Breast epithelium (tissue), 4 donors: ENCODE data around the gene SH2D3C. TPM values are rescaled to one million over a fixed set of nuclear protein-coding genes. Genes with fewer than 3 reads are reported as not detected.

ENCODE experiments used
- DNase-seq, 2 donors: peaks; one replicate each; pipeline ENCODE4 v3.0.0-alpha.2; 2019; ENCODE audit warnings: low spot score in 2 of 2
- H3K27ac ChIP-seq, 2 donors: fragments of 200-600 bp; sonication (generic) in 1 of 2; one replicate each; pipeline ENCODE4 v1.5.1; 2016 to 2019; ENCODE audit warnings: mild to moderate bottlenecking in 1 of 2
- H3K27me3 ChIP-seq, 2 donors: fragments of 200-600 bp; sonication (generic) in 1 of 2; one replicate each; pipeline versions ENCODE4 v1.5.1 to v1.6.0; 2017 to 2019; ENCODE audit warnings: control low read depth in 1 of 2, mild to moderate bottlenecking in 1 of 2
- H3K36me3 ChIP-seq: fragments of 200-600 bp; one replicate; pipeline ENCODE4 v1.5.1; 2019
- H3K4me1 ChIP-seq, 2 donors: fragments of 200-600 bp; sonication (generic); one replicate each; pipeline ENCODE4 v1.5.1; 2016 to 2019; ENCODE audit warnings: control low read depth in 1 of 2
- H3K4me3 ChIP-seq, 3 donors: fragments of 200-600 bp; sonication (generic); 1 replicate in 2 of 3; 2 replicates in 1 of 3; pipeline ENCODE4 v1.5.1; 2016 to 2019; ENCODE audit warnings: mild to moderate bottlenecking in 3 of 3, moderate library complexity in 2 of 3
- H3K9me3 ChIP-seq, 2 donors: fragments of 200-600 bp; sonication (generic) in 1 of 2; one replicate each; pipeline ENCODE4 v1.5.1; 2016 to 2019; ENCODE audit warnings: control low read depth in 1 of 2
- POLR2A ChIP-seq: fragments of 450-650 bp; IDR thresholded peaks from one replicate; pipeline ENCODE4 v1.6.1; 2016; ENCODE audit warnings: antibody characterized with exemption, mild to moderate bottlenecking, moderate library complexity
- POLR2AphosphoS5 ChIP-seq, 3 donors: sonication (generic); formaldehyde crosslinking; IDR thresholded peaks; one replicate each; pipeline ENCODE4 v1.6.1; 2017; ENCODE audit warnings: antibody characterized with exemption in 3 of 3
- intact Hi-C: fragments of 100-400 bp; cut with DNase I; formaldehyde crosslinking; loops from one replicate; pipeline ENCODE4 v1.15.1; 2023; ENCODE audit warnings: low total_unique reads
- total RNA-seq, 3 donors: library from RNA; depleted of rRNA; stranded (reverse); fragments of >200 nt; gene quantifications; one replicate each; pipeline ENCODE4 v1.1.0, GENCODE V29; 2016
- TF ChIP-seq, protein P1 (sequence below), 3 donors: fragments of 450-650 bp; IDR thresholded peaks; one replicate each; pipeline ENCODE4 v1.5.1; 2016 to 2017; ENCODE audit warnings: antibody characterized with exemption in 3 of 3, mild to moderate bottlenecking in 3 of 3, moderate library complexity in 3 of 3

Gene SH2D3C
- total RNA-seq, 3 donors from 2014 or later, result 6.0 to 15.4 (median 6.9) TPM

DNA sequence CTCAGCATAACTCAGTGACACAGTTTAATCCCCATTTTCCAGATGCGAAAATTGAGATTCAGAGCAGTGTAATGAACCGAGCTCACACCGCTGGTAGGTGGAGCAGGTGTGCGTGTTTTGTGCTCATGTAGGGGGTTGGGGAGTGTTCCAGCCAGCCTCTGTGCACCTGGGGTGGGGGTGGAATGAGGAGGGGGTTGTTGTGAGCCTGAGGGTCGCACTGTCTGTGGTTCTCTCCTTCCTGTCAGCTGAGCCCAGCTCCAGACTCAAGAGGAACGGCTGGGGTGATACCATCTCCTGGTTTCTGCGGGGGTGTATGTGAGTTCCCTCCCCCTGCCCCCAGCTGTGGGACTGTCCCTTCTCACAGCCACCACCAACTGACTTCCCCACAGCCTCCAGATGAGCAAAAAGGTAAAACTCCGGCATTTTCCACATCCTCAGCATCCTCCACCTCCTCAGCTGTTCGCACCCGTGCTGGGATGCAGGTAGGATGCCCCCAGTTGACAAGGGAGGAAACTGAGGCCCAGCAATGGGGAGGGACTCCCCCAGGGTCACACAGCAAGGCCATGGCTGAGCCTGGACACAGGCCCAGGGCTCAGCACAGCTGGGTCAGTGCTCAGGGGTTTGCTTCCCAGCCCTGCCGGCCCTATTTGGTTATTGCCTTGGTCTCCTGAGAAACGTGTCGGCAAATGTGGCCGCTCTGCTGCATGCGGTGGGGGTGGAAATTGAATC is 2.1 kb downstream of the SH2D3C start:
- DNase-seq, result no peak
- Histone ChIP-seq H3K27me3 (no peaks in the 10 kb centered on the region), H3K4me3 (peak overlapping the region in 2 of 3 donors; percentile 30 to 41), H3K4me1 (no peaks in the 10 kb centered on the region), H3K27ac (peak overlapping the region in 1 of 2 donors; percentile 52), H3K9me3 (no peaks in the 10 kb centered on the region), H3K36me3 (no peaks in the 10 kb centered on the region)
- TF ChIP-seq, protein P1, sequence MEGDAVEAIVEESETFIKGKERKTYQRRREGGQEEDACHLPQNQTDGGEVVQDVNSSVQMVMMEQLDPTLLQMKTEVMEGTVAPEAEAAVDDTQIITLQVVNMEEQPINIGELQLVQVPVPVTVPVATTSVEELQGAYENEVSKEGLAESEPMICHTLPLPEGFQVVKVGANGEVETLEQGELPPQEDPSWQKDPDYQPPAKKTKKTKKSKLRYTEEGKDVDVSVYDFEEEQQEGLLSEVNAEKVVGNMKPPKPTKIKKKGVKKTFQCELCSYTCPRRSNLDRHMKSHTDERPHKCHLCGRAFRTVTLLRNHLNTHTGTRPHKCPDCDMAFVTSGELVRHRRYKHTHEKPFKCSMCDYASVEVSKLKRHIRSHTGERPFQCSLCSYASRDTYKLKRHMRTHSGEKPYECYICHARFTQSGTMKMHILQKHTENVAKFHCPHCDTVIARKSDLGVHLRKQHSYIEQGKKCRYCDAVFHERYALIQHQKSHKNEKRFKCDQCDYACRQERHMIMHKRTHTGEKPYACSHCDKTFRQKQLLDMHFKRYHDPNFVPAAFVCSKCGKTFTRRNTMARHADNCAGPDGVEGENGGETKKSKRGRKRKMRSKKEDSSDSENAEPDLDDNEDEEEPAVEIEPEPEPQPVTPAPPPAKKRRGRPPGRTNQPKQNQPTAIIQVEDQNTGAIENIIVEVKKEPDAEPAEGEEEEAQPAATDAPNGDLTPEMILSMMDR (IDR thresholded peaks at IDR 0.05), result no peak
- TF ChIP-seq POLR2A, result no peak
- no peak for TF ChIP-seq POLR2AphosphoS5 (IDR thresholded peaks at IDR 0.05)
- intact Hi-C loops, result loop anchor here (5.0 kb wide), 1 partner anchor 1189 kb away; no protein-coding TSS in a partner anchor

- no peaks in the 10 kb centered on the region for H3K27me3 ChIP-seq
- H3K36me3 ChIP-seq, result no peaks in the 10 kb centered on the region
- intact Hi-C loops, result no loop called here
- no peaks in the 10 kb centered on the region for H3K9me3 ChIP-seq
- no peak for TF ChIP-seq POLR2A
- TF ChIP-seq, protein P1 (IDR thresholded peaks at IDR 0.05), result no peak
- no peak for TF ChIP-seq POLR2AphosphoS5 (IDR thresholded peaks at IDR 0.05)
- no peaks in the 10 kb centered on the region for H3K4me1 ChIP-seq
- no peak overlapping the region for H3K4me3 ChIP-seq
- no peak for DNase-seq
- no peak overlapping the region for H3K27ac ChIP-seq
These were observed 4.5 kb downstream of the SH2D3C start for GRCh38 chr9:127773981-127774380.

DNA sequence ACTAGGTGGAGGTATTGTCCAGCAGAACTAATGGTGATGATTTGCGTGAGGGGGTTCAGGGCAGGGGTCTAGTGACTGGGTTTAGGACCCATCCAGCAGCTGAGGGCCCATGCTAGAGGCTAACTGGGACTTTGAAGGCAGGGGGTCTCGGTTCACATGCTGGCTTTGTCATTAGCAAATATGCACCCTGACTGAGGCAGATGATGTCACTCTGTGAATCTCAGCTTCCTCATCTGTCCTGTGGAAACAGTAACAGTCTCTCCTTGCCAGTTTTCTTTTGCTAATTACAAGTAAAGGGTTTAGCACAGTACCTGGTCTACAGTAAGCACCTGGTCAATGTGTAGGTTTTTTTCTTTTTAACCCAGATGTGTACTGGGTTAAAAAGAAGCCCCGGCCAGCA is 5.2 kb downstream of the SH2D3C start:
- intact Hi-C loops, result no loop called here
- H3K27me3 ChIP-seq, result no peaks in the 10 kb centered on the region
- no peak overlapping the region for H3K4me3 ChIP-seq
- no peaks in the 10 kb centered on the region for H3K4me1 ChIP-seq
- TF ChIP-seq, protein P1 (IDR thresholded peaks at IDR 0.05), result no peak
- TF ChIP-seq POLR2AphosphoS5 (IDR thresholded peaks at IDR 0.05), result no peak
- no peak for TF ChIP-seq POLR2A
- DNase-seq, result no peak
- H3K36me3 ChIP-seq, result no peaks in the 10 kb centered on the region
- H3K9me3 ChIP-seq, result no peaks in the 10 kb centered on the region
- H3K27ac ChIP-seq, result no peak overlapping the region

GRCh38 chr9:127772603-127773002 is 5.9 kb downstream of the SH2D3C start:
- Histone ChIP-seq H3K4me1 (no peaks in the 10 kb centered on the region), H3K4me3 (no peak overlapping the region), H3K27ac (no peak overlapping the region), H3K27me3 (no peaks in the 10 kb centered on the region), H3K9me3 (no peaks in the 10 kb centered on the region), H3K36me3 (no peaks in the 10 kb centered on the region)
- intact Hi-C loops, result no loop called here
- DNase-seq, result no peak
- TF ChIP-seq, protein P1 (IDR thresholded peaks at IDR 0.05), result no peak
- TF ChIP-seq POLR2A (no peak), POLR2AphosphoS5 (IDR thresholded peaks at IDR 0.05) (no peak)

GRCh38 chr9:127771570-127772189 is 6.8 kb downstream of the SH2D3C start:
- H3K9me3 ChIP-seq, result no peaks in the 10 kb centered on the region
- no peaks in the 10 kb centered on the region for H3K4me1 ChIP-seq
- intact Hi-C loops, result loop anchor here (1.0 kb wide), 1 partner anchor 39 kb away; no protein-coding TSS in a partner anchor
- no peaks in the 10 kb centered on the region for H3K36me3 ChIP-seq
- H3K27ac ChIP-seq, result peak overlapping the region; percentile 22 to 56
- DNase-seq, result no peak
- TF ChIP-seq, protein P1 (IDR thresholded peaks at IDR 0.05), result no peak
- TF ChIP-seq POLR2AphosphoS5 (IDR thresholded peaks at IDR 0.05), result no peak
- TF ChIP-seq POLR2A, result no peak
- peak overlapping the region; percentile 52 to 68 (median 61) for H3K4me3 ChIP-seq
- H3K27me3 ChIP-seq, result no peaks in the 10 kb centered on the region
